Endothelial cell of umbilical vein (primary cell): ENCODE results near the gene SOX10. TPM values are rescaled to one million over a fixed set of nuclear protein-coding genes. Genes with fewer than 3 reads are reported as not detected.

Experiments used
- BruUV-seq: library from RNA; stranded (reverse); fragments of 400-500 nt; replicated peaks from 2 replicates; lab custom pipeline; 2021; lab: Mats Ljungman, UMichigan
- CTCF ChIA-PET: fragments of 300-600, 350-600 bp; sonication (Branson Sonifier 250); formaldehyde crosslinking; loops from one replicate; lab custom pipeline; 2021; ENCODE audit warnings: antibody characterized with exemption, inconsistent platforms; lab: Charles Lee
- POLR2A ChIA-PET: fragments of 300-600, 350-600 bp; sonication (Branson Sonifier 250); formaldehyde crosslinking; loops from one replicate; lab custom pipeline; 2021; ENCODE audit warnings: antibody characterized with exemption, inconsistent platforms; lab: Charles Lee
- DNase-seq: peaks from one replicate; pipeline ENCODE4 v3.0.0-alpha.2; 2011; ENCODE audit warnings: low read depth, low spot score
- FAIRE-seq: peaks from 2 replicates; lab custom pipeline; 2011; peaks lifted over from hg19 to GRCh38; lab: Jason Lieb, UNC
- H2AFZ ChIP-seq: 2 replicates; pipeline ENCODE4 v1.6.0; 2012; ENCODE audit warnings: low read depth, low read length, control low read depth, inconsistent platforms
- H3K27ac ChIP-seq: 2 replicates; pipeline ENCODE4 v1.5.1; 2011; ENCODE audit warnings: low read depth, mild to moderate bottlenecking, control low read depth, low read length, moderate library complexity; ENCODE audit not compliant: insufficient read depth
- H3K27me3 ChIP-seq, 2 experiments: 2 replicates each; pipeline versions ENCODE4 v1.6.0 to v1.6.1; 2011; ENCODE audit warnings: low read length in 2 of 2, mixed read lengths in 1 of 2; ENCODE audit not compliant: control insufficient read depth in 2 of 2, insufficient read depth in 2 of 2
- H3K36me3 ChIP-seq, 2 experiments: 2 replicates in 1 of 2; 3 replicates in 1 of 2; pipeline ENCODE4 v1.5.1; 2011; ENCODE audit warnings: low read length in 2 of 2, mild to moderate bottlenecking in 1 of 2, moderate library complexity in 1 of 2; ENCODE audit not compliant: control insufficient read depth in 2 of 2, insufficient read depth in 2 of 2; ENCODE audit errors: extremely low read depth in 1 of 2
- H3K4me1 ChIP-seq: 3 replicates; pipeline ENCODE4 v1.5.1; 2011; ENCODE audit warnings: mild to moderate bottlenecking, low read length; ENCODE audit not compliant: control insufficient read depth, insufficient read depth; ENCODE audit errors: extremely low read depth
- H3K4me2 ChIP-seq: 2 replicates; pipeline ENCODE4 v1.6.1; 2011; ENCODE audit warnings: low read length, control low read depth, mixed read lengths; ENCODE audit not compliant: insufficient read depth
- H3K4me3 ChIP-seq, 3 experiments: fragments of 200-600 bp in 1 of 3; sonication (generic), shearing (Covaris generic) in 1 of 3; replicated peaks in 1 of 3; 2 replicates each; pipeline ENCODE4 v1.5.1; 2011 to 2016; ENCODE audit warnings: control low read depth in 3 of 3, low read length in 3 of 3, mild to moderate bottlenecking in 2 of 3, inconsistent platforms in 1 of 3, low read depth in 1 of 3, moderate library complexity in 1 of 3; ENCODE audit not compliant: insufficient read depth in 1 of 3
- H3K79me2 ChIP-seq: 2 replicates; pipeline ENCODE4 v1.6.0; 2012; ENCODE audit warnings: low read length, inconsistent platforms; ENCODE audit not compliant: control insufficient read depth, insufficient read depth
- H3K9ac ChIP-seq: replicated peaks from 2 replicates; pipeline ENCODE3; 2011; ENCODE audit warnings: low read length, control low read depth; ENCODE audit not compliant: insufficient read depth; ENCODE audit errors: extremely low read depth
- H3K9me1 ChIP-seq: replicated peaks from 3 replicates; pipeline ENCODE4 v1.6.0; 2011; ENCODE audit warnings: mild to moderate bottlenecking, low read length; ENCODE audit not compliant: control insufficient read depth, insufficient read depth; ENCODE audit errors: extremely low read depth
- H3K9me3 ChIP-seq: replicated peaks from 2 replicates; pipeline ENCODE4 v1.5.1; 2012; ENCODE audit warnings: low read length, inconsistent platforms; ENCODE audit not compliant: control insufficient read depth, insufficient read depth
- H4K20me1 ChIP-seq: replicated peaks from 2 replicates; pipeline ENCODE3; 2011; ENCODE audit warnings: mild to moderate bottlenecking, low read length; ENCODE audit not compliant: control insufficient read depth, insufficient read depth; ENCODE audit errors: extremely low read depth
- CTCF ChIP-seq, 2 donors: IDR thresholded peaks; 1 replicate in 1 of 2; 2 replicates in 1 of 2; pipeline ENCODE4 v1.5.1; 2011; ENCODE audit warnings: low read length in 2 of 2, mild to moderate bottlenecking in 2 of 2, moderate library complexity in 2 of 2, control low read depth in 1 of 2, inconsistent platforms in 1 of 2, low read depth in 1 of 2; ENCODE audit not compliant: insufficient read depth in 1 of 2; ENCODE audit errors: extremely low read depth in 1 of 2
- EZH2 ChIP-seq: IDR thresholded peaks from 2 replicates; pipeline ENCODE4 v1.6.1; 2012; ENCODE audit warnings: borderline replicate concordance, low read depth, mild to moderate bottlenecking, moderate library complexity, low read length, inconsistent platforms; ENCODE audit not compliant: severe bottlenecking
- FOS ChIP-seq: IDR thresholded peaks from 2 replicates; pipeline ENCODE4 v1.6.1; 2011; ENCODE audit warnings: mild to moderate bottlenecking, low read length, moderate library complexity, borderline replicate concordance; ENCODE audit not compliant: insufficient read depth
- GATA2 ChIP-seq: IDR thresholded peaks from 2 replicates; pipeline ENCODE4 v1.7.0; 2011; ENCODE audit warnings: low read depth, mild to moderate bottlenecking, moderate library complexity, mixed read lengths, low read length; ENCODE audit not compliant: insufficient read length, insufficient read depth
- JUN ChIP-seq: IDR thresholded peaks from 2 replicates; pipeline ENCODE4 v1.6.1; 2011; ENCODE audit warnings: borderline replicate concordance, low read depth; ENCODE audit not compliant: insufficient read length, insufficient read depth
- MAX ChIP-seq: IDR thresholded peaks from 2 replicates; pipeline ENCODE4 v1.6.1; 2011; ENCODE audit not compliant: insufficient read depth, insufficient read length
- MYC ChIP-seq: IDR thresholded peaks from one replicate; pipeline ENCODE4 v1.6.1; 2011; ENCODE audit warnings: mild to moderate bottlenecking, low read depth, low read length
- POLR2A ChIP-seq: IDR thresholded peaks from 2 replicates; pipeline ENCODE4 v1.6.1; 2012; ENCODE audit warnings: low read depth, mild to moderate bottlenecking, control low read depth, low read length
- POLR2AphosphoS5 ChIP-seq: IDR thresholded peaks from 2 replicates; pipeline ENCODE4 v1.6.1; 2012; ENCODE audit warnings: low read depth, mild to moderate bottlenecking, control low read depth, low read length, moderate library complexity; ENCODE audit not compliant: insufficient read depth
- dilution Hi-C: fragments of 300-500 bp; cut with MboI; formaldehyde crosslinking; loops from one replicate; pipeline ENCODE4 v1.15.0; 2019; ENCODE audit warnings: low sequenced_read_pairs; ENCODE audit not compliant: extremely low pct_ligation_motif_present
- intact Hi-C: fragments of 100-400 bp; cut with micrococcal nuclease; formaldehyde crosslinking; loops from one replicate; pipeline ENCODE4 v1.10.0; 2022
- polyA plus RNA-seq, 4 experiments: library from polyadenylated mRNA; depleted of rRNA in 3 of 4; stranded (reverse) in 3 of 4; unstranded in 1 of 4; fragments of >200 nt; gene quantifications; 2 replicates each; pipeline versions ENCODE4 v1.2.1 to v1.2.3, GENCODE V29; 2011 to 2012; ENCODE audit warnings: missing spikeins in 1 of 4
- total RNA-seq: library from RNA; stranded (reverse); gene quantifications from 2 replicates; pipeline ENCODE4 v1.2.3, GENCODE V29; 2021

SOX10 gene
- total and polyA plus RNA-seq, 2 donors (not counting 3 experiments of a cell fraction or from before 2014, with no cell fraction given) = not detected

GRCh38 chr22:37953437-37954179 lies 30.7 kb downstream of the SOX10 start, which contains the start of the genes C22orf23 and POLR2F:
TSS of gene C22orf23 (minus strand) at chr22:37953601. CDS start at chr22:37953149, 452 bp downstream.
TSS of gene POLR2F (plus strand) at chr22:37953699. CDS start at chr22:37953788, 89 bp downstream.
- CTCF ChIA-PET = interaction anchor here (0.9 to 2.4 kb wide), 9 partner anchors 9 to 136 kb away, joined by 3 to 10 read pairs (median 4); partner anchors contain the start of gene MICALL1
- BruUV-seq = no TSS peak
- FAIRE-seq = peak; percentile 100

GRCh38 chr22:37953062-37953436 lies 31.3 kb downstream of the SOX10 start:
- Histone ChIP-seq H4K20me1 (no peaks in the 10 kb centered on the region), H2AFZ (peak overlapping the region; percentile 42), H3K4me2 (peak overlapping the region; percentile 93), H3K9ac (peak overlapping the region; percentile 77), H3K27me3 (no peaks in the 10 kb centered on the region), H3K4me1 (peaks cover 14% of the 10 kb centered on the region), H3K79me2 (peaks cover 15% of the 10 kb centered on the region), H3K9me1 (no peaks in the 10 kb centered on the region), H3K27ac (no peak overlapping the region), H3K36me3 (peaks cover 7 to 12% of the 10 kb centered on the region in 2 experiments), H3K4me3 (peak overlapping the region; percentile 7 to 96 (median 54)), H3K9me3 (no peaks in the 10 kb centered on the region)
- intact Hi-C loops = loop anchor here (2.0 to 5.0 kb wide), 3 partner anchors 18 to 136 kb away; partner anchors contain the start of gene MICALL1
- TF ChIP-seq JUN (no peak), POLR2A (no peak), EZH2 (no peak), MAX (no peak), CTCF (IDR thresholded peaks at IDR 0.05; ENCODE audit: extremely low read depth in 1 of 2, insufficient read depth in 1 of 2, low read depth in 1 of 2, low read length in 2 of 2) (no peak), GATA2 (no peak), MYC (no peak), POLR2AphosphoS5 (no peak), FOS (no peak)
- ChIA-PET POLR2A (interaction anchor here (0.9 kb wide), 1 partner anchor 16 kb away, joined by 3 read pairs; no protein-coding TSS in a partner anchor), CTCF (interaction anchor here (0.9 to 1.3 kb wide), 6 partner anchors 13 to 136 kb away, joined by 3 to 6 read pairs (median 4); partner anchors contain the start of gene MICALL1)
- DNase-seq (no peak), FAIRE-seq (peak; percentile 43)
- dilution Hi-C loops = no loop called here
- BruUV-seq = TSS peak; percentile 28

More at GRCh38 chr22:37953437-37954179, 30.7 kb downstream of the SOX10 start, which contains the start of the genes C22orf23 and POLR2F:
- POLR2A ChIA-PET = interaction anchor here (0.9 kb wide), 1 partner anchor 16 kb away, joined by 3 read pairs; no protein-coding TSS in a partner anchor
- Histone ChIP-seq H4K20me1 (no peaks in the 10 kb centered on the region), H2AFZ (peak within 1 kb of the TSS; percentile 42), H3K79me2 (peaks cover 15% of the 10 kb centered on the region), H3K27me3 (no peaks in the 10 kb centered on the region), H3K9ac (peak within 1 kb of the TSS; percentile 77), H3K27ac (no peak within 1 kb of the TSS), H3K4me1 (peaks cover 14% of the 10 kb centered on the region), H3K9me1 (no peaks in the 10 kb centered on the region), H3K36me3 (peaks cover 7 to 12% of the 10 kb centered on the region in 2 experiments), H3K4me2 (peak within 1 kb of the TSS; percentile 93), H3K9me3 (no peaks in the 10 kb centered on the region), H3K4me3 (peak within 1 kb of the TSS; percentile 7 to 96 (median 54))
- intact Hi-C loops = loop anchor here (2.0 to 5.0 kb wide), 3 partner anchors 19 to 136 kb away; partner anchors contain the start of gene MICALL1
- TF ChIP-seq GATA2 (no peak), MAX (peak; percentile 25), POLR2AphosphoS5 (peak; percentile 80), MYC (no peak), POLR2A (peak; percentile 93), FOS (no peak), EZH2 (no peak)
- peak; percentile 97 for DNase-seq
- dilution Hi-C loops = no loop called here
